ENCODE measurements around the gene COQ10A. TPM values are rescaled to one million over a fixed set of nuclear protein-coding genes. Genes with fewer than 3 reads are reported as not detected.

The COQ10A gene
- total and polyA plus RNA-seq, 8 donors: 9.4 to 19.8 (median 13.9) TPM

DNA sequence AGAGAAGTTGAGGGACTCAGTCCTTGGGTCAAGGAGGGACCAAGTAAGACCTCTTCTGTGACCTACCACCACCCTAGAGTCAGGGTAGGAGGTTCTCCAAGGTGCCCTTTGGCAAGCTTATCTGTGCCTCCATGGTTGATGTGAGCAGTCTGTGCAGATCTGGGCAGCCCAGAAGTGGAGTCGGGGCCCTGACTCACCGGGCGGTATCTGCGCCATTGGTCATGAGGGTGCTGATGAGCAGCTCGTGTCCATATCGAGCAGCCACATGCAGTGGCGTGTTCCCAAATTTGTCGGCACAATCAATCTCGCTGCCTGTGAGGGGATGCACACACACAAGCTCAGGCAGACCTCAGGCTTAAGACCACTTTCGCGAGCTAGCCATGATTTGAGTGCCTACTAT is 13.7 kb upstream of the COQ10A start:
- peaks cover 16 to 20% of the 10 kb centered on the region in 2 donors for H3K4me1 ChIP-seq
- DNase-seq (no peak), ATAC-seq (no peak)
- no peak overlapping the region for H3K27ac ChIP-seq
- H3K4me3 ChIP-seq: no peak overlapping the region
- H3K9me3 ChIP-seq: no peaks in the 10 kb centered on the region
- H3K27me3 ChIP-seq: no peaks in the 10 kb centered on the region
- H3K36me3 ChIP-seq: peaks cover 11 to 78% of the 10 kb centered on the region in 2 donors
- intact Hi-C loops (cut with DNase I): no loop called here
- TF ChIP-seq, protein P1, sequence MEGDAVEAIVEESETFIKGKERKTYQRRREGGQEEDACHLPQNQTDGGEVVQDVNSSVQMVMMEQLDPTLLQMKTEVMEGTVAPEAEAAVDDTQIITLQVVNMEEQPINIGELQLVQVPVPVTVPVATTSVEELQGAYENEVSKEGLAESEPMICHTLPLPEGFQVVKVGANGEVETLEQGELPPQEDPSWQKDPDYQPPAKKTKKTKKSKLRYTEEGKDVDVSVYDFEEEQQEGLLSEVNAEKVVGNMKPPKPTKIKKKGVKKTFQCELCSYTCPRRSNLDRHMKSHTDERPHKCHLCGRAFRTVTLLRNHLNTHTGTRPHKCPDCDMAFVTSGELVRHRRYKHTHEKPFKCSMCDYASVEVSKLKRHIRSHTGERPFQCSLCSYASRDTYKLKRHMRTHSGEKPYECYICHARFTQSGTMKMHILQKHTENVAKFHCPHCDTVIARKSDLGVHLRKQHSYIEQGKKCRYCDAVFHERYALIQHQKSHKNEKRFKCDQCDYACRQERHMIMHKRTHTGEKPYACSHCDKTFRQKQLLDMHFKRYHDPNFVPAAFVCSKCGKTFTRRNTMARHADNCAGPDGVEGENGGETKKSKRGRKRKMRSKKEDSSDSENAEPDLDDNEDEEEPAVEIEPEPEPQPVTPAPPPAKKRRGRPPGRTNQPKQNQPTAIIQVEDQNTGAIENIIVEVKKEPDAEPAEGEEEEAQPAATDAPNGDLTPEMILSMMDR (IDR thresholded peaks at IDR 0.05): no peak

GRCh38 chr12:56255671-56256070 is 11.1 kb upstream of the COQ10A start:
- TF ChIP-seq, protein P1 (IDR thresholded peaks at IDR 0.05): no peak
- Histone ChIP-seq H3K27ac (no peak overlapping the region), H3K36me3 (peaks cover 7 to 52% of the 10 kb centered on the region in 2 donors), H3K27me3 (no peaks in the 10 kb centered on the region), H3K4me1 (peaks cover 16 to 27% of the 10 kb centered on the region in 2 donors), H3K9me3 (no peaks in the 10 kb centered on the region), H3K4me3 (no peak overlapping the region)
- ATAC-seq (no peak), DNase-seq (no peak)
- intact Hi-C loops (cut with DNase I): no loop called here

GRCh38 chr12:56256326-56256960 is 10.3 kb upstream of the COQ10A start:
- no peak for ATAC-seq
- Histone ChIP-seq H3K27me3 (no peaks in the 10 kb centered on the region), H3K27ac (no peak overlapping the region), H3K4me1 (peaks cover 16 to 27% of the 10 kb centered on the region in 2 donors), H3K4me3 (no peak overlapping the region), H3K9me3 (no peaks in the 10 kb centered on the region), H3K36me3 (peaks cover 7 to 44% of the 10 kb centered on the region in 2 donors)
- TF ChIP-seq, protein P1 (IDR thresholded peaks at IDR 0.05): no peak
- intact Hi-C loops (cut with DNase I): no loop called here
- no peak for DNase-seq

GRCh38 chr12:56257071-56257470 is 9.7 kb upstream of the COQ10A start:
- TF ChIP-seq, protein P1 (IDR thresholded peaks at IDR 0.05): no peak
- Histone ChIP-seq H3K9me3 (no peaks in the 10 kb centered on the region), H3K27ac (no peak overlapping the region), H3K4me3 (peak overlapping the region; percentile 95 to 96), H3K27me3 (no peaks in the 10 kb centered on the region), H3K4me1 (peaks cover 16 to 27% of the 10 kb centered on the region in 2 donors), H3K36me3 (peaks cover 2 to 38% of the 10 kb centered on the region in 2 donors)
- ATAC-seq (no peak), DNase-seq (no peak)
- intact Hi-C loops (cut with DNase I): no loop called here

DNA sequence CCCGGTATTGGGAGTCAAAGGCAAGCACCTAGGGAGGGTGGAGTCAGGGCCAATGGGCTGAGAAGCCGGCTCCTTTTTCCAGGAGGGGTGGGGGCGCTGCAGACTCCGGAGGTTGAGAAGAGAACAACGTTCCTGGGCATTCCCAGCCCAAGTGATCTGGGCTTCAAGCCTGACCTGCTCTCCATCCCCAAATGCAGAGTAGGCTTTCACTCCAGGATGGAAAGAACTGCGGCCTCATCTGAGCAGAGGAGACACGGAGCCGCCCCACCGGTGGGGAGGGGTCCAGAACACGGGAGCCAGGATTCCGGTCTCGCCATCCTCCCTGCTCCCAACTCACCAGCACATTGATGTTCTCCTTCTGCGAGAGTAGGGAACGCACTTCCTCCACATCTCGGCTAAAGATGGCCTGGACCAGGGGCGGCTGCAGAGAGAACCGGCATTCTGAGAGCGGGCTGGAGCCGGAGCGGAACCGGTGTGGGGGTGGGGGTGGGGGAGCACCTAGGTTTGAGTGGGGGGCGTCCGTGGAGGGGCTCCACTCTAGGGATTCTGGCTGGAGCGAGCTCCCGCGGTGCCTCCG is 9.2 kb upstream of the COQ10A start:
- Histone ChIP-seq H3K9me3 (no peaks in the 10 kb centered on the region), H3K27me3 (no peaks in the 10 kb centered on the region), H3K27ac (peak overlapping the region; percentile 86 to 90), H3K4me1 (peaks cover 16 to 27% of the 10 kb centered on the region in 2 donors), H3K36me3 (peaks cover 0 to 33% of the 10 kb centered on the region in 2 donors), H3K4me3 (peak overlapping the region; percentile 95 to 96)
- DNase-seq (peak in 1 of 4 donors; percentile 21), ATAC-seq (peak; percentile 55)
- intact Hi-C loops (cut with DNase I): no loop called here
- TF ChIP-seq, protein P1 (IDR thresholded peaks at IDR 0.05): no peak
